NB4 (cell line): ENCODE results near the gene ZNF142.

ENCODE experiments used
- DNase-seq: peaks from one replicate; pipeline ENCODE4 v3.0.0; 2010; ENCODE audit warnings: low read depth
- H3K4me3 ChIP-seq: one replicate; pipeline ENCODE4 v1.5.1; 2011; ENCODE audit warnings: mild to moderate bottlenecking, low read depth, low read length, moderate library complexity
- MAX ChIP-seq: IDR thresholded peaks from 2 replicates; pipeline ENCODE4 v1.6.1; 2011; ENCODE audit warnings: low read depth, low read length
- MYC ChIP-seq: IDR thresholded peaks from 2 replicates; pipeline ENCODE4 v1.6.1; 2011; ENCODE audit warnings: low read depth, low read length
- POLR2A ChIP-seq: IDR thresholded peaks from 2 replicates; pipeline ENCODE4 v1.6.1; 2011; ENCODE audit warnings: mild to moderate bottlenecking; ENCODE audit not compliant: insufficient read length; ENCODE audit errors: extremely low read depth
- TF ChIP-seq, protein P1 (sequence below): IDR thresholded peaks from one replicate; pipeline ENCODE4 v1.5.1; 2012; ENCODE audit warnings: low read depth, low read length

ZNF142 gene

GRCh38 chr2:218664653-218665052 lies 5.2 kb upstream of the ZNF142 start:
- no peak for DNase-seq
- TF ChIP-seq MAX (no peak), POLR2A (no peak), MYC (no peak)
- TF ChIP-seq, protein P1, sequence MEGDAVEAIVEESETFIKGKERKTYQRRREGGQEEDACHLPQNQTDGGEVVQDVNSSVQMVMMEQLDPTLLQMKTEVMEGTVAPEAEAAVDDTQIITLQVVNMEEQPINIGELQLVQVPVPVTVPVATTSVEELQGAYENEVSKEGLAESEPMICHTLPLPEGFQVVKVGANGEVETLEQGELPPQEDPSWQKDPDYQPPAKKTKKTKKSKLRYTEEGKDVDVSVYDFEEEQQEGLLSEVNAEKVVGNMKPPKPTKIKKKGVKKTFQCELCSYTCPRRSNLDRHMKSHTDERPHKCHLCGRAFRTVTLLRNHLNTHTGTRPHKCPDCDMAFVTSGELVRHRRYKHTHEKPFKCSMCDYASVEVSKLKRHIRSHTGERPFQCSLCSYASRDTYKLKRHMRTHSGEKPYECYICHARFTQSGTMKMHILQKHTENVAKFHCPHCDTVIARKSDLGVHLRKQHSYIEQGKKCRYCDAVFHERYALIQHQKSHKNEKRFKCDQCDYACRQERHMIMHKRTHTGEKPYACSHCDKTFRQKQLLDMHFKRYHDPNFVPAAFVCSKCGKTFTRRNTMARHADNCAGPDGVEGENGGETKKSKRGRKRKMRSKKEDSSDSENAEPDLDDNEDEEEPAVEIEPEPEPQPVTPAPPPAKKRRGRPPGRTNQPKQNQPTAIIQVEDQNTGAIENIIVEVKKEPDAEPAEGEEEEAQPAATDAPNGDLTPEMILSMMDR, result no peak
- H3K4me3 ChIP-seq, result no peak overlapping the region

GRCh38 chr2:218663901-218664300 lies 4.5 kb upstream of the ZNF142 start:
- no peak for DNase-seq
- TF ChIP-seq MYC, result no peak
- TF ChIP-seq POLR2A, result no peak
- TF ChIP-seq, protein P1, result no peak
- no peak for TF ChIP-seq MAX
- H3K4me3 ChIP-seq, result no peak overlapping the region

DNA sequence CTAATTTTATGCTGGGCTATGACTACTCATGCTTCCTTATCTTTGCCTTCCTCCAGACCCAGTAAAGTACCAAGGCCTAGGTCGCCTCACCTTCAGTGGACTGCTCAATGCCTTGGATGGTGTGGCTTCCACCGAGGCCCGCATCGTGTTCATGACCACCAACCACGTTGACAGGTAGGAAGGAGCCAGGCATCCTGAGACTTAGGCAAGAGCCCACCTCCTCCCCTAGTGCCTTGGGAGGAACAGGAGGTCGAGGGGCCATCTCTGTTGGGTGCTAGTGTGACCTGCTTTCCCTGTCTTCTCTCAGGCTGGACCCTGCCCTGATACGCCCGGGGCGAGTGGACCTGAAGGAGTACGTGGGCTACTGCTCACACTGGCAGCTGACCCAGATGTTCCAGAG lies 3.4 kb upstream of the ZNF142 start:
- DNase-seq, result no peak
- H3K4me3 ChIP-seq, result no peak overlapping the region
- no peak for TF ChIP-seq POLR2A
- TF ChIP-seq, protein P1, result no peak
- no peak for TF ChIP-seq MYC
- TF ChIP-seq MAX, result no peak

- no peak overlapping the region for H3K4me3 ChIP-seq
- no peak for DNase-seq
- TF ChIP-seq POLR2A (no peak), MYC (no peak), MAX (no peak)
- TF ChIP-seq, protein P1, result no peak
Measured at GRCh38 chr2:218662377-218662776, 3.0 kb upstream of the ZNF142 start.

DNA sequence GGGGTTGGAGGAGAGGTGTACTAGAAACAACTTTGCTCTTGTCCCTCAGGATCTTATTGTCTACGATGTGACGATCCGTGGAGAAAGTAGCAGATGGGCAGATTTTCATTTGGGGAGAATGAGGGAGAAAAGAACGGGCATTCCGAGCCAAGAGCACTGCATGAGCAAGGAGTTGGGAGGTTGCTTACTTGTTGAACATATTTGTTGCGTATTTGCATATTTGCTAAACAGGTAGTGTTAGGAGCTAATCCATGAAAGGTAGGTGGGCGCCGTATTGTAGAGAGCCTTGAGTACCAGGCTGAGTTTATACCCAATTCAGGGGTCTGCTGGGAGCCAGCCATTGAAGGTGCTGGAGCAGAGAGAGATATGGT lies 550 bp upstream of the ZNF142 start:
- TF ChIP-seq MAX (no peak), POLR2A (no peak), MYC (no peak)
- H3K4me3 ChIP-seq, result peak overlapping the region; percentile 87
- DNase-seq, result no peak

GRCh38 chr2:218658671-218659257 lies 659 bp downstream of the ZNF142 start:
- DNase-seq, result peak; percentile 76

More at GRCh38 chr2:218658671-218659257, 659 bp downstream of the ZNF142 start:
- TF ChIP-seq, protein P1, result peak; percentile 76
- peak; percentile 43; the same call in 1 of the 2 replicates for TF ChIP-seq MAX
- TF ChIP-seq MYC, result no peak
- H3K4me3 ChIP-seq, result peak overlapping the region; percentile 87
